ENCODE measurements around the gene HK1. TPM values are rescaled to one million over a fixed set of nuclear protein-coding genes. Genes with fewer than 3 reads are reported as not detected.

The HK1 gene
- total and polyA plus RNA-seq, 2 of the 13 experiments (the other 11 are each of a cell fraction or from before 2014, with no cell fraction given) = 0.29 to 1.5 TPM

- in situ Hi-C loops (cut with HindIII; ENCODE audit: extremely low pct_ligation_motif_present, low pct_unique_long_range_greater_than_20kb) = no loop called here
- no peak for ATAC-seq
- CTCF ChIA-PET (ENCODE audit: low intra/inter-chr PET ratio, low total read pairs) = no interaction called here
- H3K79me2 ChIP-seq (ENCODE audit: insufficient read depth, low read length) = no peaks in the 10 kb centered on the region
- BruUV-seq (replicated peaks) = no TSS peak
- H3K9ac ChIP-seq (ENCODE audit: insufficient read depth, low read depth, low read length) = no peak overlapping the region
- intact Hi-C loops (cut with micrococcal nuclease; ENCODE audit: unreplicated experiment) = no loop called here
- 0 out of 2 replicates have a peak, but pooled peaks cover 12% of the 10 kb centered on the region for H3K4me1 ChIP-seq (ENCODE audit: insufficient read depth, low read length)
- H3K4me2 ChIP-seq (ENCODE audit: low read depth, low read length) = no peak overlapping the region
- H2AFZ ChIP-seq (ENCODE audit: low read length) = no peak overlapping the region
- no peaks in the 10 kb centered on the region for H3K36me3 ChIP-seq (replicated peaks in 1 of 2; ENCODE audit: control insufficient read depth in 1 of 2, insufficient read depth in 2 of 2, low read length in 2 of 2)
- H3K4me3 ChIP-seq (replicated peaks in 1 of 3; ENCODE audit: insufficient read depth in 1 of 3, low read depth in 2 of 3, low read length in 3 of 3) = no peak overlapping the region
- TF ChIP-seq RARG (CRISPR knock-in tag; IDR thresholded peaks at IDR 0.05; ENCODE audit: low read depth) = no peak
- TF ChIP-seq NR3C1 (CRISPR knock-in tag; IDR thresholded peaks at IDR 0.05) = no peak
- TF ChIP-seq ZFP36L1 (CRISPR knock-in tag; IDR thresholded peaks at IDR 0.05) = no peak
- TF ChIP-seq SMAD3 (CRISPR knock-in tag; IDR thresholded peaks at IDR 0.05) = no peak
- no peak for TF ChIP-seq SAFB2 (CRISPR knock-in tag; IDR thresholded peaks at IDR 0.05; ENCODE audit: borderline replicate concordance, low read depth)
- no peak for TF ChIP-seq ATRX (CRISPR knock-in tag; IDR thresholded peaks at IDR 0.05; ENCODE audit: borderline replicate concordance)
- WGBS (ENCODE audit: low lambda C conversion rate) = 39% methylated on average over 3 of the region's 3 CpGs
- peaks cover 8 to 43% of the 10 kb centered on the region in 2 experiments; a peak in 4 of 5 replicates for H3K27me3 ChIP-seq (ENCODE audit: control insufficient read depth in 1 of 2, insufficient read depth in 2 of 2, low read length in 2 of 2)
- FAIRE-seq = no peak
- POLR2A ChIA-PET = no interaction called here
- no peaks in the 10 kb centered on the region for H4K20me1 ChIP-seq (ENCODE audit: insufficient read depth, low read length)
- no peak overlapping the region for H3K27ac ChIP-seq (ENCODE audit: extremely low read length, insufficient read depth, low read length)
- no peak for DNase-seq (ENCODE audit: low spot score)
- H3K9me3 ChIP-seq (ENCODE audit: low read length) = no peaks in the 10 kb centered on the region
These were observed 42.2 kb downstream of the HK1 start for GRCh38 chr10:69320521-69320920.

GRCh38 chr10:69321039-69321715 lies 42.9 kb downstream of the HK1 start:
- FAIRE-seq = no peak

More at GRCh38 chr10:69321039-69321715, 42.9 kb downstream of the HK1 start:
- intact Hi-C loops (cut with micrococcal nuclease; ENCODE audit: unreplicated experiment) = no loop called here
- 28% methylated on average over 6 of the region's 10 CpGs for WGBS (ENCODE audit: low lambda C conversion rate)
- Histone ChIP-seq H3K36me3 (replicated peaks in 1 of 2; ENCODE audit: control insufficient read depth in 1 of 2, insufficient read depth in 2 of 2, low read length in 2 of 2) (no peaks in the 10 kb centered on the region), H3K27ac (ENCODE audit: extremely low read length, insufficient read depth, low read length) (no peak overlapping the region), H3K4me2 (ENCODE audit: low read depth, low read length) (no peak overlapping the region), H3K4me3 (replicated peaks in 1 of 3; ENCODE audit: insufficient read depth in 1 of 3, low read depth in 2 of 3, low read length in 3 of 3) (no peak overlapping the region), H3K79me2 (ENCODE audit: insufficient read depth, low read length) (no peaks in the 10 kb centered on the region), H3K27me3 (ENCODE audit: control insufficient read depth in 1 of 2, insufficient read depth in 2 of 2, low read length in 2 of 2) (peaks cover 8 to 43% of the 10 kb centered on the region in 2 experiments; a peak in 4 of 5 replicates), H3K9ac (ENCODE audit: insufficient read depth, low read depth, low read length) (no peak overlapping the region), H3K9me3 (ENCODE audit: low read length) (no peaks in the 10 kb centered on the region), H3K4me1 (ENCODE audit: insufficient read depth, low read length) (0 out of 2 replicates have a peak, but pooled peaks cover 12% of the 10 kb centered on the region), H4K20me1 (ENCODE audit: insufficient read depth, low read length) (no peaks in the 10 kb centered on the region), H2AFZ (ENCODE audit: low read length) (no peak overlapping the region)
- in situ Hi-C loops (cut with HindIII; ENCODE audit: extremely low pct_ligation_motif_present, low pct_unique_long_range_greater_than_20kb) = no loop called here
- ATAC-seq (no peak), DNase-seq (ENCODE audit: low spot score) (no peak)
- 0 out of 2 replicates have a peak, but pooled peaks have one; percentile 8 for TF ChIP-seq CEBPB (IDR thresholded peaks at IDR 0.05; ENCODE audit: borderline replicate concordance, low read depth, low read length)
- TF ChIP-seq ZNF256 (CRISPR knock-in tag; conservative IDR thresholded peaks at IDR 0.05) = no peak
- CTCF ChIA-PET (ENCODE audit: low intra/inter-chr PET ratio, low total read pairs) = no interaction called here
- POLR2A ChIA-PET = no interaction called here
- no TSS peak for BruUV-seq (replicated peaks)

Data from HepG2 (cell line).